Raji (cell line): ENCODE measurements around the gene BRD9.

Experiments used
- POLR2A ChIP-seq: IDR thresholded peaks from 2 replicates; pipeline ENCODE4 v1.6.1; 2011; ENCODE audit warnings: low read depth, low read length, control low read depth; ENCODE audit not compliant: insufficient read depth

BRD9 gene

DNA sequence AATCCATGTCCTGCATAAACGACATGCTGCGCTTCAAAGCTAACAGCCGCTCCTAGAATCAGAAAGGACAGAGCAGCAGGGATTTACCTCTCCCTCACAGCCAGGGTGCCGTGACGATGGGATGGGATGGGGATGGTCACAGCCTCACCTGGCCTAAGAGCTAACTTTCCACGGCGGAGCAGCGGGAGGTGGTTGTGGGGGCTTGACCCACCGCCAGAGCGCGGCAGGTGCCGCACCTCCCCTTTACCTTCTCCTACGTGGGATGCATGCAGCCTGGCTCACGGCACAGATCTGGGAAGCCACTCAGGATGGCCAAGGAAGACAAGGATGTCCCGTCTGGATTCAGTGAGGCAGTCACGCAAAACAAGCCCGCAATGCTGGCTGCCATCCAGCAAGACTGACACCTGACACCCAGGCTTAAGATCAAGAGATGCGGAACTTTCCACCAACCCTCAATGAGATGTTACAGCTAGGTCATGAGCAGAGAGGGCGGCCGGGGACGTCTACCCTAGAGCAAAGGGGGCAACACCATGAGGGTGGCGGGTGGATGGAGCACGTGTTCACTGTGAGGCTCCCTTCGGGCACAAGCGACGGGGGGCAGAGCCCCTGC, 5.8 kb downstream of the BRD9 start:
- TF ChIP-seq POLR2A = no peak

- TF ChIP-seq POLR2A = no peak
Measured at GRCh38 chr5:886036-886435, 6.6 kb downstream of the BRD9 start.

GRCh38 chr5:885529-885928, 7.1 kb downstream of the BRD9 start:
- TF ChIP-seq POLR2A = no peak

DNA sequence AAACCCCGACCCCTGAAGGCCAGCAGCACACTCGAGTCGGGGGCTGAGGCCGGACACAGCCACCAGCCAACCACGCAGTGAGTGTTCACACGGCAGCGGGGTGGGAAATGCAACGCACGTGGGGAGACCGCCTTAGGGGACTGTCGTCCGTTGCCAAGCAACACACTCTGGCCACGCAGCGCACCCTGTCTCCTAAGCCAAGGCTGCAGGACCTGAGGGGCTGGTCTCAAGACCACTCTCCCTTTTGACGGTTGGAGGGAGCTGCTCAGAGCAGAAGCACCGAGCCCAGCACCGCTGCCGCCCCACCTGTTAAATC, 7.5 kb downstream of the BRD9 start:
- no peak for TF ChIP-seq POLR2A

- TF ChIP-seq POLR2A = no peak
Measured at GRCh38 chr5:884345-885126, 8.1 kb downstream of the BRD9 start.

DNA sequence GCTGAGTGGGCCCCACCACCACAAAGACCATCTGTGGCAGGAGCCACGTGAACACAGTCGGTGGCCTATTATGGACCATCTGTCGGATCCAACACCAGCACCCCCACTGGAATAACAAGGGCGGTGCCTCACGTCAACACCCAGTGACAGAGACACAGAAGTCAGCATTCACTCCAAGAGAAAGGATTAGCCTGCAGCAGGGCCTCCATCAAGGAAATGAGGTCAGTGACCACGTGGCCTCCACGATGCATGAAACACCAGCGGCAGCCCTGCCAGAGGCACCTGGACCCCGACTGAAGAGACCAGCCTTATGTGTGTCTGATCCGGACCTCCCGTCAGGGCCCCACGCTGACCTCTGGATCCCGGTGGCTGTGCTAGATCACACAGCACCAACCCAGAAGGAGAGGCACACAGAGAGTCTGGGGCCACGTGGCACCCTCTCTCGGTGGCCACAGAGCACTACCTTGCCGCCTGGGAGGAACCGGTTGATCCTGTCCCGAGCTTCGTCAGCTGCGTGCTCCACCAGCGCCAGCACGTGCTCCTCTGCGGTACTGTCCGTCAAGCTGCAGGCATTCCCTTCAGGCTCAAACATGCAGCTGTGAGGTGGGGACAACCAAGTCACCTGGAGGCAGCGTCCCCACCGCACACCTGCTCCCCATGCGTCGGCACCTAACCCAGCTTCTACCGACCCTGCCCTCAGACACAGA, 9.0 kb downstream of the BRD9 start:
- TF ChIP-seq POLR2A = no peak

GRCh38 chr5:882253-883183, 10.1 kb downstream of the BRD9 start:
- TF ChIP-seq POLR2A = no peak

GRCh38 chr5:881551-881935, 11.1 kb downstream of the BRD9 start:
- no peak for TF ChIP-seq POLR2A

- TF ChIP-seq POLR2A = no peak
Measured at GRCh38 chr5:880816-881550, 11.6 kb downstream of the BRD9 start.

DNA sequence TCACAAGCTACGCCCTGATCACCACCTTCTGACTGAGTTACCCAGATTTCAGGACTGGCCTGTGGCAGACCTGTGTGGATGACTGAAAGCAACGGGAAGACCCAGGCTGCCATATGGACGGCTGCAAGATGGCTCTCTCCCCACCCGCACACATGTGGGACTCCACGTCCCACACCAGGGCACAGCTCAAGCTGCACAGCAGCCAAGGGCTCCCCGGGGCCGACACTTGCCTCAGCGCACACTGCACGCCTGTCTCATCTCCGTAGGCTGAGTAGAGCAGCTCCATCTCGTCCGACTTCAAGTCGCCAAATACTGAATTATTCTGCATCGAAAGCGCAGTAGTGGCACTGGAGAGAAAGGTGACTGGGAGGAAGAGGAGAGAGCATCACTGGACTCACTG, 14.5 kb downstream of the BRD9 start:
- TF ChIP-seq POLR2A = no peak

- TF ChIP-seq POLR2A = no peak
Measured at GRCh38 chr5:876398-877365, 15.9 kb downstream of the BRD9 start.

- TF ChIP-seq POLR2A = no peak
Measured at GRCh38 chr5:875931-876330, 16.7 kb downstream of the BRD9 start.

- no peak for TF ChIP-seq POLR2A
Measured at GRCh38 chr5:873328-873727, 19.3 kb downstream of the BRD9 start.
